GM12892 (cell line): ENCODE measurements around the gene GCLM.

ENCODE experiments used
- POLR2A ChIP-seq: IDR thresholded peaks from 2 replicates; pipeline ENCODE4 v1.6.1; 2011; ENCODE audit warnings: low read depth, low read length, control low read depth
- TAF1 ChIP-seq: IDR thresholded peaks from 2 replicates; pipeline ENCODE4 v1.6.1; 2011; ENCODE audit warnings: low read depth, mild to moderate bottlenecking, control low read depth, low read length, borderline replicate concordance

DNA sequence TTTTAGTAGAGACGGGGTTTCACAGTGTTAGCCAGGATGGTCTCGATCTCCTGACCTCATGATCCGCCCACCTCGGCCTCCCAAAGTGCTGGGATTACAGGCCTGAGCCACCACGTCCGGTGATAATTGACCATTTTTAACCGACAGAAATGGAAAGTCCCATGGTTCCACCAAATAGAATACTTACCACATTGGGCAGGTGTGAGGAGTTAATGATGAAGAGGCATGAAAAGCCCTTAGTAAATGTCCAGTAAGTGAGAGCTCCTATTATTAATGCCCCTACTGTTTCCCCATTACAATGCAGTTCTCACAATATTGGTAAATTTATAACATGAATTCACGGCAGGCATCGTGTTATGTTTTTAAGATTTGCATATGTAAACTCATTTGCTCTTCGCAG lies 8.1 kb upstream of the GCLM start:
- no peak for TF ChIP-seq POLR2A
- TF ChIP-seq TAF1, result no peak
